Psoas muscle (tissue), 8 donors: ENCODE results near the gene TCF7L2. TPM values are rescaled to one million over a fixed set of nuclear protein-coding genes. Genes with fewer than 3 reads are reported as not detected.

Experiments
- ATAC-seq, 4 donors: fragments of 200-7000 bp; cut with Tn5 transposase; one replicate each; pipeline ENCODE4 v1.9.1; 2020; ENCODE audit warnings: moderate library complexity in 3 of 4, mild to moderate bottlenecking in 2 of 4
- DNase-seq, 2 donors: peaks; one replicate each; pipeline ENCODE4 v3.0.0-alpha.2; 2020
- H3K27ac ChIP-seq: fragments of 200-600 bp; one replicate; pipeline ENCODE4 v1.8.0; 2022
- H3K27me3 ChIP-seq, 3 donors: fragments of 200-600 bp in 1 of 3; one replicate each; pipeline versions ENCODE4 v1.6.1 to v1.8.0; 2013 to 2022; ENCODE audit warnings: low read length in 2 of 3, mild to moderate bottlenecking in 2 of 3, moderate library complexity in 1 of 3; ENCODE audit not compliant: insufficient read depth in 3 of 3
- H3K36me3 ChIP-seq, 2 donors: fragments of 200-600 bp in 1 of 2; one replicate each; pipeline versions ENCODE4 v1.6.1 to v1.8.0; 2013 to 2022; ENCODE audit warnings: low read depth in 1 of 2, mild to moderate bottlenecking in 1 of 2, moderate library complexity in 1 of 2; ENCODE audit not compliant: insufficient read depth in 1 of 2
- H3K4me1 ChIP-seq: fragments of 200-600 bp; one replicate; pipeline ENCODE4 v1.8.0; 2022
- H3K4me3 ChIP-seq: fragments of 200-600 bp; one replicate; pipeline ENCODE4 v1.8.0; 2022; ENCODE audit warnings: mild to moderate bottlenecking
- H3K9me3 ChIP-seq: fragments of 200-600 bp; one replicate; pipeline ENCODE4 v1.8.0; 2022
- WGBS, 3 donors: extraction: QIAGEN DNeasy Blood & Tissue Kit; methylation state at CpG; one replicate each; pipeline versions ENCODE4 v1.1.6 to v1.1.7; 2013; 5-methylcytosine and 5-hydroxymethylcytosine counted together
- intact Hi-C, 2 donors: fragments of 100-400 bp; cut with DNase I; formaldehyde crosslinking; loops; one replicate each; pipeline versions ENCODE4 v1.11.0 to v1.14.2; 2022
- polyA plus RNA-seq, 3 donors: library from polyadenylated mRNA; stranded (reverse); fragments of 200-250 nt; gene quantifications; one replicate each; pipeline ENCODE4 v1.2.3, GENCODE V29; 2013
- total RNA-seq, 4 donors: library from RNA; stranded (reverse); fragmentation: NEBNext Ultra II Directional in 2 of 4; extraction: Animal tissue kit (Norgen Biotek cat#: 25700) in 2 of 4; gene quantifications; one replicate each; pipeline versions ENCODE4 v1.2.1 to v1.2.4, GENCODE V29; 2021 to 2023
- TF ChIP-seq, protein P1 (sequence below): fragments of 200-600 bp; IDR thresholded peaks from one replicate; pipeline ENCODE4 v1.8.0; 2022; ENCODE audit warnings: antibody characterized with exemption
- donor health status: healthy with polysubstance abuse.
- donor health status: DM: no; HTN: no; CAD: no; lungs with moderate emphysema.
- donor health status: Bipolar disorder and iron deficiency.
- donor health status: healthy.
- donor health status: DM: yes; HTN: yes; CAD: no.
- donor health status: DM: no; HTN: no; CAD: no.
- donor health status: DM: no; HTN: no; CAD: no.
- donor health status: DM: yes; HTN: yes; CAD: no.

Gene TCF7L2
- total and polyA plus RNA-seq, 7 donors: 1.8 to 8.5 (median 4.3) TPM

DNA sequence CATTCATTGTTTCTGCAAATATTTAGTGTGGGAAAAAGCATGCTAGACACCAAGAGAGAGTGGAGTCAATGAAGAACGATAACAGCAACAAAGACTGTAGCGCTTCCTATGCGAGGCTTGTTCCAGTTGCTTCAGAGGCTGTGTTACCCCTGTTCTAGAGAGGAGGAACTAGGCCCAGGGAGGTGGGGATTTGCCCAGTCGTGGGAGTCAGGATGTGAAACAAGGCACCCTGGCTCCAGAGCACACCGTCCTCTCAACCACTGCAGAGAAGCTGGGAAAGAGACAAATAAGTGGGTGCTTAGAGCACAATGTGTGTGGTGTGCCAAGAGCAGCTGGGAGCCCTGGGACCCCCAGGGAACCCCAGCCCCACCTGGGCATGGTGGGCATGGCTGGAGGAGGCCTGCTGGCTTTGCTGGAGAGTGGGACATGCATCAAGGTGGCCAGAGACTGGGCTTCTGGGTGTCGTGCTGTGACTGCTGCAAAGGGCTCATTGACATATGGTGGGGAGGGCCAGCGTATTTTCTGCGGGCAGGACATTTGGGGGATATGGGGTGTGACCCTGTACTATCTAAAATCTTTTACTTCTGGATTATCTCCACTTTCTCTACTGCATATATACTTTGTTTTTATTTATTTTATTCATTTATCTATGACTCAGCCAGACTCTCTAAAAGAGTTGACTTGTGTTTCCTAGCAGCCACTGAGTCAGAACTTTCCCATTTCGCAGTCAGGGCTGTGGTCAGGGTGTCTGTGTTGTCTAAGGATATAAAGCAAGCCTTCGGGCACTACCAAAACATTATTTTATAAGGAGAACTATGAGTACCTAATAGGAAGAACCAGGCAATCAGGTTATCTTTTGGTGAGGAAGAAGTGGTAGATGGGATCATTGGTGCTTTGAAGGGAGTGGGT, 95.4 kb downstream of the TCF7L2 start:
- Histone ChIP-seq H3K36me3 (no peaks in the 10 kb centered on the region), H3K27ac (no peak overlapping the region), H3K9me3 (no peaks in the 10 kb centered on the region), H3K4me3 (no peak overlapping the region), H3K4me1 (peaks cover 14% of the 10 kb centered on the region), H3K27me3 (no peaks in the 10 kb centered on the region)
- TF ChIP-seq, protein P1, sequence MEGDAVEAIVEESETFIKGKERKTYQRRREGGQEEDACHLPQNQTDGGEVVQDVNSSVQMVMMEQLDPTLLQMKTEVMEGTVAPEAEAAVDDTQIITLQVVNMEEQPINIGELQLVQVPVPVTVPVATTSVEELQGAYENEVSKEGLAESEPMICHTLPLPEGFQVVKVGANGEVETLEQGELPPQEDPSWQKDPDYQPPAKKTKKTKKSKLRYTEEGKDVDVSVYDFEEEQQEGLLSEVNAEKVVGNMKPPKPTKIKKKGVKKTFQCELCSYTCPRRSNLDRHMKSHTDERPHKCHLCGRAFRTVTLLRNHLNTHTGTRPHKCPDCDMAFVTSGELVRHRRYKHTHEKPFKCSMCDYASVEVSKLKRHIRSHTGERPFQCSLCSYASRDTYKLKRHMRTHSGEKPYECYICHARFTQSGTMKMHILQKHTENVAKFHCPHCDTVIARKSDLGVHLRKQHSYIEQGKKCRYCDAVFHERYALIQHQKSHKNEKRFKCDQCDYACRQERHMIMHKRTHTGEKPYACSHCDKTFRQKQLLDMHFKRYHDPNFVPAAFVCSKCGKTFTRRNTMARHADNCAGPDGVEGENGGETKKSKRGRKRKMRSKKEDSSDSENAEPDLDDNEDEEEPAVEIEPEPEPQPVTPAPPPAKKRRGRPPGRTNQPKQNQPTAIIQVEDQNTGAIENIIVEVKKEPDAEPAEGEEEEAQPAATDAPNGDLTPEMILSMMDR: no peak
- DNase-seq (no peak), ATAC-seq (no peak)
- 92 to 96% (median 92%) methylated on average over 10 of the region's 10 CpGs for WGBS, 3 donors
- intact Hi-C loops: no loop called here

DNA sequence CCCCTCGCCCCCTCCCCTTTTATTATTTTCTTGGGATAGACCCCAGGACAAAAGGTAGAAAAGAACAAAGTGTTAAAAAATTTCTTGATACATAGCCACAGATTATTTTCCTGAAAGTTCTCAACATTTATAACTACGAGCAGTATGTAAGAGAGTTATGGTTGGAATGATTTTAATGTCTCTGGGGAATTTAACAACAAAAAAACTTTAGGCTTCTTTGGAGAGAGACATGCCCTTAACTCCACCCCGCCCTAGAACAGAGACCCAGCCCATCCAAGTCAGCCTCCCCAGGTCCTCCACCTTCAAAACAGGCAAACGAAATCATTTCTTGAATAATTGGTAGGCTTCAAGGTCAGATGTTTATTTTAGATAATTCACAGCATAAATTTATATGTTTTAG, 97.1 kb downstream of the TCF7L2 start:
- 62 to 78% (median 75%) methylated on average over 4 of the region's 4 CpGs for WGBS, 3 donors
- Histone ChIP-seq H3K27me3 (no peaks in the 10 kb centered on the region), H3K4me1 (peaks cover 14% of the 10 kb centered on the region), H3K9me3 (no peaks in the 10 kb centered on the region), H3K27ac (no peak overlapping the region), H3K4me3 (no peak overlapping the region), H3K36me3 (no peaks in the 10 kb centered on the region)
- ATAC-seq (no peak), DNase-seq (no peak)
- TF ChIP-seq, protein P1: no peak
- intact Hi-C loops: no loop called here

DNA sequence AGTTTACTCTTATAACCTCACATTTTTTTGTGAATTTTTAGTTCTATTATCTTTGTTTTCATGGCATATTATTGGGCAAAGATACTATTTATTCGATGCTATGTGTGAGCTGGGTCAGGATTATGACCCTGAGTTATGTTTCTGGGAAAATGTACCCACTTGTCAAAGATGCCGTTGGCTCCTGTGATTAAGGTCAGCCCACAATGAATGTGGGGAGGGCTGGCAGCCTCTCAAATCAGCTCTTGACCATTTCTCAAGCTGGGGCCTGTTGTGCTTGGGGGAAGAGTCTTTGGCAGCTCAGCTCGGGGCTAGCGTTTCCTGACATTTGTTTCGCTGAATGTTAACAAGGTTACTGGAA, 97.5 kb downstream of the TCF7L2 start:
- intact Hi-C loops: no loop called here
- no peaks in the 10 kb centered on the region for H3K9me3 ChIP-seq
- H3K27me3 ChIP-seq: no peaks in the 10 kb centered on the region
- no peak for DNase-seq
- H3K27ac ChIP-seq: no peak overlapping the region
- no peaks in the 10 kb centered on the region for H3K36me3 ChIP-seq
- peaks cover 14% of the 10 kb centered on the region for H3K4me1 ChIP-seq
- ATAC-seq: no peak
- TF ChIP-seq, protein P1: no peak
- 22 to 47% (median 30%) methylated on average over 5 of the region's 5 CpGs for WGBS, 3 donors
- H3K4me3 ChIP-seq: no peak overlapping the region

DNA sequence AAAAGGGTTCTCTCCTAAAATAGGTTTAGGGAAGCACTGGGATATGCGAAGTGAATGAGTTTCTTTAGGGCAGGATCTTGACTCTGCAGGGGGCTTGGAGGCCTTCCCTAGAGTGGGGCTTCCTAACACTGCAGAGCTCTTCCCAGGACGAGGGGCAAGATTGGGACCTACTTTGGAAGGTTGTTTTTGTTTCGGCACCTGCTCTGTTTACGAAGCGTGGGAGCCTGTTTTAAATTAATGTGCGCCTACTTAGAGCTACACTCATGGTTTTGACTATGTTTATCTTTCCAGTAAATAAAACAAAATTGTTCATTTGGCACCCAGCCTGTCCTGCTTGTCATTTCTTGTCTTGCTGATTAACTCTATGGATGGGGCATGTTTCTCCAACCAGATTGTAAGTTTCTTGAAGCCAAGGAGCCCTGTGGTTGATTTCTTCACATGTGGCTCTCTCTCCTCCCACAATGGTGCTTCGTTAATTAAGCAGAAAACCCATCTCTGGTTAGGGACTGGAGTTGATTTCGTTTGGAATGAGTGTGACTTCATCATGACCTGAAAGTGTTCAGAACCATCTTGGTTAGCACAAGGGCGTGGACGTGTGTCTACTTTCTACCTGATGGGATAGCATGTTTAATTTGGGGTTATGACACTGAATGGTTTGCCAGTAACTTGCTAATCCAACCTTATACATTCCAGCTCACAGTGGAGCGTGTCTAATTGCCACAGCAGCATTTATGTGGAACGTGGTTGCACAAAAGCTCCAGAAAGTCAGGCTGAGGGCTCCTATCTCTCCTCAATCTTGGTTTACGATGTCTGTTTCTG, 98.1 kb downstream of the TCF7L2 start:
- DNase-seq: no peak
- ATAC-seq: no peak
- peaks cover 16% of the 10 kb centered on the region for H3K4me1 ChIP-seq
- TF ChIP-seq, protein P1: no peak
- intact Hi-C loops: no loop called here
- H3K4me3 ChIP-seq: no peak overlapping the region
- H3K27ac ChIP-seq: no peak overlapping the region
- WGBS, 3 donors: 82 to 85% (median 85%) methylated on average over 13 of the region's 13 CpGs
- no peaks in the 10 kb centered on the region for H3K9me3 ChIP-seq
- no peaks in the 10 kb centered on the region for H3K27me3 ChIP-seq
- no peaks in the 10 kb centered on the region for H3K36me3 ChIP-seq
